COLO668 (cell line): ENCODE results near the gene PI16.
"Not testable (repeated sequence)": the region's sequence is repeated elsewhere in the genome, so short reads cannot be mapped to it uniquely, and the experiment has no call there.

Experiments
- DNase-seq: peaks from one replicate; lab custom pipeline; 2025; ENCODE audit not compliant: unreplicated experiment; lab: John Stamatoyannopoulos, UW

PI16 gene

GRCh38 chr6:36928547-36928918 is 26.0 kb upstream of the PI16 start:
- peak; percentile 23 for DNase-seq

- no peak for DNase-seq
These were observed 25.4 kb upstream of the PI16 start for GRCh38 chr6:36929152-36929551.

GRCh38 chr6:36929607-36930006 is 24.9 kb upstream of the PI16 start:
- DNase-seq: no peak

GRCh38 chr6:36930483-36930882 is 24.1 kb upstream of the PI16 start:
- no peak for DNase-seq

- no peak for DNase-seq
These were observed 21.4 kb upstream of the PI16 start for GRCh38 chr6:36933102-36933501.

- DNase-seq: no peak
These were observed 21.0 kb upstream of the PI16 start for GRCh38 chr6:36933519-36933918.

GRCh38 chr6:36934901-36935300 is 19.6 kb upstream of the PI16 start:
- no peak for DNase-seq

- no peak for DNase-seq
These were observed 17.7 kb upstream of the PI16 start for GRCh38 chr6:36936824-36937223.

- DNase-seq: no peak
These were observed 16.6 kb upstream of the PI16 start for GRCh38 chr6:36937896-36938295.

GRCh38 chr6:36938536-36938935 is 16.0 kb upstream of the PI16 start:
- DNase-seq: no peak

GRCh38 chr6:36939005-36939404 is 15.5 kb upstream of the PI16 start:
- not testable (repeated sequence) for DNase-seq

GRCh38 chr6:36940027-36940426 is 14.5 kb upstream of the PI16 start:
- no peak for DNase-seq

GRCh38 chr6:36941561-36941960 is 13.0 kb upstream of the PI16 start:
- not testable (repeated sequence) for DNase-seq

- not testable (repeated sequence) for DNase-seq
These were observed 12.2 kb upstream of the PI16 start for GRCh38 chr6:36942329-36942728.

- no peak for DNase-seq
These were observed 9.9 kb upstream of the PI16 start for GRCh38 chr6:36944650-36945049.

GRCh38 chr6:36945301-36945700 is 9.2 kb upstream of the PI16 start:
- DNase-seq: no peak

- no peak for DNase-seq
These were observed 8.0 kb upstream of the PI16 start for GRCh38 chr6:36946526-36946925.

- DNase-seq: no peak
These were observed 6.8 kb upstream of the PI16 start for GRCh38 chr6:36947570-36948351.

GRCh38 chr6:36949076-36949475 is 5.5 kb upstream of the PI16 start:
- DNase-seq: not testable (repeated sequence)

GRCh38 chr6:36949636-36950035 is 4.9 kb upstream of the PI16 start:
- no peak for DNase-seq

GRCh38 chr6:36953931-36954261 is 642 bp upstream of the PI16 start:
- DNase-seq: no peak

- no peak for DNase-seq
These were observed 598 bp downstream of the PI16 start for GRCh38 chr6:36955136-36955535.

- DNase-seq: no peak
These were observed 1.3 kb downstream of the PI16 start for GRCh38 chr6:36955671-36956445.
